Stimulated activated naive CD4-positive, alpha-beta T cell treated with Interleukin-2 at 50 U/mL for 16 hours (primary cell): ENCODE measurements around the gene ZNF195.
"Not testable (repeated sequence)": the region's sequence is repeated elsewhere in the genome, so short reads cannot be mapped to it uniquely, and the experiment has no call there.

Source experiments
- DNase-seq: peaks from one replicate; lab custom pipeline; 2025; lab: John Stamatoyannopoulos, UW

The ZNF195 gene

GRCh38 chr11:3402181-3402860 is 23.4 kb upstream of the ZNF195 start:
- not testable (repeated sequence) for DNase-seq

DNA sequence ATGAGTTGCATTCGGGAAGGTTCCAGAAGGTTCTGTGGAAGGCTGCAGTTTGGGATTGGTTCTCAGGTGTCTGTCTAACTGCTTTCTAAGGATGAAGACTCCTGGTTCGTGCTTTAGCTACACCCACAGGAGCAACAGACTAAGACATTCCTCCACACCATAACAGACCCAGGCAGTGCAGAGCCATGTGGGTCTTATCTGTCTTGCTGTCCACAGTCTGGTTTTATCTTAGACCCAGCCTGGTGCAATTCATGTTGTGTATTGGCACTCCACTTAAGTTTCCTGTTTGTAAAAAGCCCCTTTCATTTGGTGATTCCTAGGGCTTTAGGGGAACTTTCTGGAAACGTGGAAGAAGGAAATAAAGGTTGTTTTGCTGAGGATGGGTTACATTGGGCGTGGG is 22.1 kb upstream of the ZNF195 start:
- DNase-seq = not testable (repeated sequence)

DNA sequence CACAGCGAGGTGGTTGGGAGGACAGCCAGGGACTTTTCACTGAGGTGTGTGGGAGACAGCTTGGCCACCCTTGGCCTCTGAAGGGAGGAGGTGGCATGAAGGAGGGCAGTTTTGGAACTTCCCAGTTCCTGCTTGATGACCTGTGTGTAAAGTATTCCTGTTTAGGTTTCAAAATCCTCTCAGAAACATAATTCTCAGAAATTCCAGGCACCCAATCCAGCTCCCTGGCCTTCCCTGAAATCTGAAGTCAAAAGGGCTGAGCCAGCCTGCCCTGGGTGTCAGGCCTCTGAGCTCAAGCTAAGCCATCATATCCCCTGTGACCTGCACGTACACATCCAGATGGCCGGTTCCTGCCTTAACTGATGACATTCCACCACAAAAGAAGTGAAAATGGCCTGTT is 19.6 kb upstream of the ZNF195 start:
- not testable (repeated sequence) for DNase-seq

GRCh38 chr11:3398106-3398505 is 19.2 kb upstream of the ZNF195 start:
- not testable (repeated sequence) for DNase-seq

DNA sequence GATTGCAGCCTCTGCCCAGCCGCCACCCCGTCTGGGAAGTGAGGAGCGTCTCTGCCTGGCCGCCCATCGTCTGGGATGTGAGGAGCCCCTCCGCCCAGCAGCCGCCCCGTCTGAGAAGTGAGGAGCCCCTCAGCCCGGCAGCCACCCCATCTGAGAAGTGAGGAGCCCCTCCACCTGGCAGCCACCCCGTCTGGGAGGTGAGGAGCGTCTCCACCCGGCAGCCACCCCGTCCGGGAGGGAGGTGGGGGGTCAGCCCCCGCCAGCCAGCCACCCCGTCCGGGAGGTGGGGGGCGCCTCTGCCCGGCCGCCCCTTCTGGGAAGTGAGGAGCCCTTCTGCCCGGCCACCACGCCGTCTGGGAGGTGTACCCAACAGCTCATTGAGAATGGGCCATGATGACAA is 18.3 kb upstream of the ZNF195 start:
- not testable (repeated sequence) for DNase-seq

GRCh38 chr11:3395468-3395867 is 16.5 kb upstream of the ZNF195 start:
- not testable (repeated sequence) for DNase-seq

- DNase-seq = not testable (repeated sequence)
These were observed 16.0 kb upstream of the ZNF195 start for GRCh38 chr11:3394956-3395355.

- not testable (repeated sequence) for DNase-seq
These were observed 14.5 kb upstream of the ZNF195 start for GRCh38 chr11:3393450-3393849.

DNA sequence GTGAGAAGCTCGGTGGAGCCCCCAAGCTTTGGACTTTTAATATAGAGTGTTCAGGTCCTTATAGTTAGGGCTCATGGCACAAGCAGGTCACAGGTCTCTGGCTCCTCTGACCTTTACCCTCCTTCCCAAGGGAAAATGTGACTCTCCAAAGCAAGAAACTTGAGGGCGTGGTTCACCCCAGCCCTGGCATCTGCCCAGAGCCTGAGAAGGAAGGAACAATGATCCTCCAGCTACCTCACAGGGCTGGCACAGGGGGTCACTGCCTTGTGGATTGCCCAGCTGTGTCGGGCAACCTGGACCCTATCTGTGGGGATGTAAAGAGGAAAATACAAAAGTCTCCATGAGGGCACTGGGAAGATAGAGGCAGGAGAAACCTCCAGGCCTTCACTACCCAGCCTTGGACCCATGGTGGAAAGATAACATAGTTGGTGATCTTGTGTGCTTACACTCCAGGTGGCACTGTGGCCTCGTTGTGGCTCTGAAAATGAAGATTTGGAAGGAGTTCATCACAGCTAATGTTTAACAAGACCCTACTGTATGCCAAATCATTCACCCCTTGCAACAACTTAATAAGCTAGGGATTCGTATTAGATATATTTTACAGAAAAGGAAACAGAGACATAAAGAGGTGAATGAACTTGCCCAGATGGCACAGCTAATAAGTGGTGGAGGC is 3.8 kb upstream of the ZNF195 start:
- no peak for DNase-seq

DNA sequence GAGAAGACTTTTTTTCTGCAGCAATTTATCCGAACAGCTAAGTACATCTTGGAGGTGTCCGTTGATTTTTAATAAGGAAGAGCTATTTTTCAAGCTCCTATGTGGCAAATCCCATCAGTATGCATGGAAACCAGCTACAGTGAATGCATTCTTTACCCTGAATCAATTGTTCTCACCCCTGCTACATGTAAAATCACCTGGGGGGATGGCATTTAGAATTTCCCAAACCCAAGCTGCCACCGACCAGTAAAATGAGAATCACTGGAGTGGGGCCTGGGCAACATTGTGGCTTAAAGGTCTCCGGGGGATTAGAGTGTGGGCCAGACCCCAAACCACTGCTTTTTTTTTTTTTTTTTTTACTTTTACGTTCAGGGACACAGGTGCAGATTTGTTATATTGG is 2.8 kb upstream of the ZNF195 start:
- DNase-seq = no peak

GRCh38 chr11:3380706-3381545 is 2.0 kb upstream of the ZNF195 start:
- no peak for DNase-seq

DNA sequence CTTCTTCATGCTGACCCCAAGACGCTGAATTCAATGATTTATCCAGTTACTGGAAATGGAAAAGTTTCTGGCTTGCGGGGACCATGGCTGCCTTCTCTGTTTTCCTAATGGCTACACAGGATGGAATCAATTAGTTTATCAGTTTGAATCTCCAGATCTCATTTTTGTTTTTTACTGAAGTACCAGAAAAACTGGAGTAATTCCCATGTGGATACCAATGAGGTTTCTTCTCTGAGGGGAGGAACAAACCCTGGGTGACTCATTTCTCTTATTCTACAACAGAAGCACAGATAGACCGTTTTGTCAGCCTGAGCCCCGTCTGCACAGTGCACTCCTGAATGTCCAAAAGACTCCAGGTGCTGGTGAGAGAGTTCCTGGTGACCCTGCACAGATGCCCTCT is 3.4 kb downstream of the ZNF195 start:
- DNase-seq = no peak

GRCh38 chr11:3370311-3370870 is 8.6 kb downstream of the ZNF195 start:
- no peak for DNase-seq

DNA sequence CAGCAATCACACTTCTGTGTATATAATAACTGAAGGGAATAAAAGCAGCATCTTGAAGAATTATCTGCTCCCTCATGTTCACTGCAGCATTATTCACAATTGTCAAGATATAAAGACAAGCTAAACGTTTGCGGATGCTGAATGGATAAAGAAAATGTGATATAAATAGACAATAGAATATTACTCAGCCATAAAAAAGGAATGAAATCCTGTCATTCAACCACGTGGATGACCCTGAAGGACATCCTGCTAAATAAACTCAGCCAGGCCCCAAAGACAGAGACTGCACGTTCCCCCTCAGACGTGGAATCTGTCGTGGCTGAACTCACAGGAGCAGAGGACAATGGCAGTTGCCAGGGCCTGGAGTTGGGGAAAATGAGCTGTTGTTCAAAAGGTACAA is 9.6 kb downstream of the ZNF195 start:
- no peak for DNase-seq

GRCh38 chr11:3368199-3368598 is 10.7 kb downstream of the ZNF195 start:
- no peak for DNase-seq

DNA sequence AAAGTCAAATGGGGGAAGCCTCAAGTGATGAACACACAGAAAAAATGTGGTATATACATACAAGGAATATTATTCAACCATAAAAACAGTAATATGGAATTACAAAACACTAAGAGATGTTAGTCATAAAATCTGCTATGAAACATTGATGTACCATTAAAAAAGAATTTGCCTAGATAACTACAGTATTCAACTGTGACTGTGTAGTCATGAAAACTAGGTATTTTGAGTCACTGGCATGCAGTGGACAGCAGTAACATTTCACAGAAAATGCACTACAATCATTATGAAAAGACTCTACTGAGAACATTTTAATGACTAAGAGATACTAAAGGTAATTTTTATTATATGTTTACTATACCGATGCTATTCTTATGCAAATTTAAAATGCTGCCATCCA is 11.7 kb downstream of the ZNF195 start:
- no peak for DNase-seq

DNA sequence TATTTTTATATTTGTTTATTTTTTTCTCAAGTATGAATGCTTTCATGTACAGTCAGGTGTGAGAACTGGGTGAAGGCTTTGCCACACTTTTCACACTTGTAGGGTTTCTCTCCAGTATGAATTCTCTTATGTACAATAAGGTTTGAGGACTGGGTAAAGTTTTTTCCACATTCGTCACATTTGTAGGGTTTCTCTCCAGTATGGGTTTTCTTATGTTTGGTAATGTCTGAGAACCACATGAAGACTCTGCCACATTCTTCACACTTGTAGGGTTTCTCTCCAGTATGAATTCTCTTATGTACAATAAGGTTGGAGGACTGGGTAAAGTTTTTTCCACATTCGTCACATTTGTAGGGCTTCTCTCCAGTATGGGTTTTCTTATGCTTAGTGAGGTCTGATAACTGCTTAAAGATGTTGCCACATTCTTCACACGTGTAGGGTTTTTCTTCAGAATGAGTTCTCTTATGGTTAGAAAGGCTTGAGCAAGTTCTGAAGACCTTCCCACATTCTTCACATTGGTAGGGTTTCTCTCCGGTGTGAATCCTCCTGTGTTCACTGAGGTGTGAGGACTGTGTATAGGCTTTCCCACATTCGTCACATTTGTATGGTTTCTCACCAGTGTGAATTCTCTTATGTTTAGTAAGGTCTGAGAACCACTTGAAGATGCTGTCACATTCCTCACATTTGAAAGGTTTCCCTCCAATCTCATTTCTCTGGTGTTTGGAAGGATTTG is 19.7 kb downstream of the ZNF195 start:
- no peak for DNase-seq

- DNase-seq = no peak
These were observed 20.8 kb downstream of the ZNF195 start for GRCh38 chr11:3357994-3358676.

DNA sequence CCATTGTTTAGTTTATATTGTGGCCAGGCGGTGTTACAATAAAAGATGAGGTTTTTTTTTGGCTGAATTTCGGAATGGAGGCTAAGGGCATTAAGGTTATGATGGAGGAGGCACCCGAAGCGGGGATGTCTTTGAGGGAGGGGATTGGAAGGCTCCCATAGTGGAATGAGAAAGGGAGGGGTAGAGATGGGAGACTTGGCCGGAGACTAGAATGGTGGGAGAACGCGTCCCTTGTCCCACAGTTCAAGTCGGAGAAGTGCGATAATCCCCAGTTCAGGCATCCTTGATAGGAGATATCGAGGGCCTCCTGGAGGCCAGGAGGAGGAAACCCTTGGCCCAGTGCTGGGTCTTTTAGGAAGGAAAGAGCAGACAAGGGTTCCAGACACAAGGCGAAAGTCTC is 21.6 kb downstream of the ZNF195 start:
- no peak for DNase-seq

- no peak for DNase-seq
These were observed 22.1 kb downstream of the ZNF195 start for GRCh38 chr11:3356858-3357257.

DNA sequence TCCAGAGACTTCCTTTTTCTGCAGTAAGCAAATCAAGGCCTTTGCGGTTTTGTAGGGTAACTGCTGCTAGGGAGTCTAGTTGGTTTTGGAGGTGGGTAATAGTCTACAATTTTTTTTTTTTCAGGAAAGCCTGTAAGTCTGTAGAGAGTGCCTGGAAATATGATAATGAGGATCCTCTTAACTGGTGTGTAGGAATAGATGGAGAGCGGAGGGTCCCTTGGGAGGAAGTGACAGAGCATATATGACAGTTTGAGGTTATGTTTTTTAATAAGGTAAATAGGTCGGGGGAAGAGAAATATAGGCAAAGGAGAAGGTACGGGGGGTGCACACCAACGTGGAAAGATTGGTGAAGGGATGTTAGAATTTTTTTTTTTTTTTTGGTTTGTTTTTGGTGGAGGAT is 25.9 kb downstream of the ZNF195 start:
- DNase-seq = no peak
